Lower lobe of right lung (tissue), 2 donors: ENCODE data around the gene KIF2A. TPM values are rescaled to one million over a fixed set of nuclear protein-coding genes. Genes with fewer than 3 reads are reported as not detected.

Experiments used
- ATAC-seq, 2 donors: fragments of 200-7000 bp; cut with Tn5 transposase; one replicate each; pipeline ENCODE4 v1.9.1; 2020 to 2022; ENCODE audit warnings: mild to moderate bottlenecking in 2 of 2, moderate library complexity in 2 of 2
- DNase-seq: peaks from one replicate; pipeline ENCODE4 v3.0.0-alpha.2; 2020
- H3K27ac ChIP-seq: fragments of 200-600 bp; one replicate; pipeline ENCODE4 v1.8.0; 2022
- H3K27me3 ChIP-seq: fragments of 200-600 bp; one replicate; pipeline ENCODE4 v1.8.0; 2022; ENCODE audit warnings: low read depth
- H3K36me3 ChIP-seq: fragments of 200-600 bp; one replicate; pipeline ENCODE4 v1.8.0; 2022; ENCODE audit warnings: mild to moderate bottlenecking
- H3K4me1 ChIP-seq: fragments of 200-600 bp; one replicate; pipeline ENCODE4 v1.8.0; 2022
- H3K4me3 ChIP-seq: fragments of 200-600 bp; one replicate; pipeline ENCODE4 v1.8.0; 2022; ENCODE audit warnings: mild to moderate bottlenecking
- H3K9me3 ChIP-seq: fragments of 200-600 bp; one replicate; pipeline ENCODE4 v1.8.0; 2022
- intact Hi-C: fragments of 100-400 bp; cut with DNase I; formaldehyde crosslinking; loops from one replicate; pipeline ENCODE4 v1.11.0; 2022
- long read RNA-seq: library from polyadenylated mRNA; unstranded; transcript quantifications from one replicate; pipeline ENCODE4 v2.0.0, GENCODE V29; 2021
- total RNA-seq: library from RNA; stranded (reverse); fragmentation: NEBNext Ultra II Directional; extraction: Animal tissue kit (Norgen Biotek cat#: 25700); gene quantifications from one replicate; pipeline ENCODE4 v1.2.1, GENCODE V29; 2021
- TF ChIP-seq, protein P1 (sequence below): fragments of 200-600 bp; IDR thresholded peaks from one replicate; pipeline ENCODE4 v1.8.0; 2022; ENCODE audit warnings: antibody characterized with exemption, mild to moderate bottlenecking
- donor health status: DM: no; HTN: yes; CAD: no; lungs with severe emphysema.

KIF2A gene
- 23.5 TPM for total RNA-seq
- long read RNA-seq, partial matches to known transcripts: 4 of 21 reads
- long read RNA-seq, other reads (novel, unspliced or antisense): 13 of 21 reads

DNA sequence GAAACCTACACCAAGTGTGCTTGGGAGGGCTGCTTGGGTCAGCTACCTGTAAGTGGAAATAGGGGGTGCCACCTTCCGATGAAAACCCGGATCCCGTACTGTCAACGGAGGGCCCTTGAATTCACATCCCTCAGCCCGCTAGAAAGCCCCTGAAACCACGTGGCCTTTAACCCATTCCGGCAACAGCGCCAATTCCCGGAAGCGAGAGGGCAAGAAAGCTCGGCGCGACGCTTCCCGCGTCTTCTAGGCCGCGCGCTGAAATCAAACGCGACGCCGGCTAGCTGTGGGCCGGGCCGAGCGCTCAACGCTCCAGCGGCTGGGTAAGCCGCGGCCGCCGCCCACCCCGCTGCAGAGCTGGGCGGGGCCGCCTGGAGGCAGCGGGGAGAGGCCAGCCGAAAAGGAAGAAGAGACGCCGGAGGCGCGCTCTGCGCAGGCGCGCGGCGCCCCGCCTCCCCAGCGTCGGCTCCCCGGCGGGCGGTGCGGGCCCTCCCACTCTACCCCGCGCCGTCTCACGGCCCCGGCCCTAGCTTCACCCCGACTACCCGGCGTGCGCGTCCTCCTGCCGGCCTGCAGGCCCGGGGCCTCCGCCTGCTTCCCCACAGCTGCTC is at the start of gene KIF2A:
Gene KIF2A, plus strand, starts transcription at position 492 of the 608 bp plus-strand sequence. CDS start 267 bp downstream, outside the sequence.
- peak; percentile 92 for DNase-seq
- peak; percentile 99 to 100 for ATAC-seq
- peaks cover 15% of the 10 kb centered on the region for H3K4me1 ChIP-seq
- H3K36me3 ChIP-seq: no peaks in the 10 kb centered on the region
- H3K9me3 ChIP-seq: no peaks in the 10 kb centered on the region
- H3K4me3 ChIP-seq: peak within 1 kb of the TSS; percentile 81
- no peaks in the 10 kb centered on the region for H3K27me3 ChIP-seq
- peak within 1 kb of the TSS; percentile 87 for H3K27ac ChIP-seq
- TF ChIP-seq, protein P1, sequence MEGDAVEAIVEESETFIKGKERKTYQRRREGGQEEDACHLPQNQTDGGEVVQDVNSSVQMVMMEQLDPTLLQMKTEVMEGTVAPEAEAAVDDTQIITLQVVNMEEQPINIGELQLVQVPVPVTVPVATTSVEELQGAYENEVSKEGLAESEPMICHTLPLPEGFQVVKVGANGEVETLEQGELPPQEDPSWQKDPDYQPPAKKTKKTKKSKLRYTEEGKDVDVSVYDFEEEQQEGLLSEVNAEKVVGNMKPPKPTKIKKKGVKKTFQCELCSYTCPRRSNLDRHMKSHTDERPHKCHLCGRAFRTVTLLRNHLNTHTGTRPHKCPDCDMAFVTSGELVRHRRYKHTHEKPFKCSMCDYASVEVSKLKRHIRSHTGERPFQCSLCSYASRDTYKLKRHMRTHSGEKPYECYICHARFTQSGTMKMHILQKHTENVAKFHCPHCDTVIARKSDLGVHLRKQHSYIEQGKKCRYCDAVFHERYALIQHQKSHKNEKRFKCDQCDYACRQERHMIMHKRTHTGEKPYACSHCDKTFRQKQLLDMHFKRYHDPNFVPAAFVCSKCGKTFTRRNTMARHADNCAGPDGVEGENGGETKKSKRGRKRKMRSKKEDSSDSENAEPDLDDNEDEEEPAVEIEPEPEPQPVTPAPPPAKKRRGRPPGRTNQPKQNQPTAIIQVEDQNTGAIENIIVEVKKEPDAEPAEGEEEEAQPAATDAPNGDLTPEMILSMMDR: peak; percentile 16
- intact Hi-C loops: no loop called here

- Histone ChIP-seq H3K9me3 (no peaks in the 10 kb centered on the region), H3K27ac (no peak overlapping the region), H3K36me3 (no peaks in the 10 kb centered on the region), H3K4me3 (no peak overlapping the region), H3K27me3 (no peaks in the 10 kb centered on the region), H3K4me1 (no peaks in the 10 kb centered on the region)
- ATAC-seq (no peak), DNase-seq (no peak)
- intact Hi-C loops: no loop called here
- TF ChIP-seq, protein P1: no peak
Observed at GRCh38 chr5:62257020-62257367, 49.0 kb upstream of the KIF2A start.

DNA sequence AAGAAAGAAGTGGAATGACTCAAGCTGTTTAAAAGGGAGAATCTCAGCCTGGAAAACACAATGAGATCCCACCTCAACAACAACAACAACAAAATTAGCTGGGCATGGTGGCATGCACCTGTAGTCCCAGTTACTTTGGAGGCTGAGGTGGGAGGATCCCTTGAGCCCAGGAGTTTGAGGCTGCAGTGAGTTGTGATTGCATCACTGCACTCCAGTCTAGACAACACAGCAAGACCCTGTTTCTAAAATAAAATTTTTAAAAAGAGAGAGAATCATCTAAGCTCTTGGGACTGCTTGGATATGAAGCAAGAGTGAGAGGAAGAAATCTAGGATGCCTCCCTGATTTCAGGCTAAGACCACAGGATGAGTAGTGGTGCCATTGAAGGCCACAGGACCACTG is 47.4 kb upstream of the KIF2A start:
- no peak for ATAC-seq
- Histone ChIP-seq H3K36me3 (no peaks in the 10 kb centered on the region), H3K27ac (no peak overlapping the region), H3K4me3 (no peak overlapping the region), H3K27me3 (no peaks in the 10 kb centered on the region), H3K4me1 (no peaks in the 10 kb centered on the region), H3K9me3 (no peaks in the 10 kb centered on the region)
- intact Hi-C loops: no loop called here
- TF ChIP-seq, protein P1: no peak
- no peak for DNase-seq

- Histone ChIP-seq H3K36me3 (no peaks in the 10 kb centered on the region), H3K9me3 (no peaks in the 10 kb centered on the region), H3K4me1 (no peaks in the 10 kb centered on the region), H3K4me3 (no peak overlapping the region), H3K27me3 (no peaks in the 10 kb centered on the region), H3K27ac (no peak overlapping the region)
- no peak for DNase-seq
- TF ChIP-seq, protein P1: no peak
- ATAC-seq: no peak
- intact Hi-C loops: no loop called here
Observed at GRCh38 chr5:62259699-62260250, 46.2 kb upstream of the KIF2A start.

DNA sequence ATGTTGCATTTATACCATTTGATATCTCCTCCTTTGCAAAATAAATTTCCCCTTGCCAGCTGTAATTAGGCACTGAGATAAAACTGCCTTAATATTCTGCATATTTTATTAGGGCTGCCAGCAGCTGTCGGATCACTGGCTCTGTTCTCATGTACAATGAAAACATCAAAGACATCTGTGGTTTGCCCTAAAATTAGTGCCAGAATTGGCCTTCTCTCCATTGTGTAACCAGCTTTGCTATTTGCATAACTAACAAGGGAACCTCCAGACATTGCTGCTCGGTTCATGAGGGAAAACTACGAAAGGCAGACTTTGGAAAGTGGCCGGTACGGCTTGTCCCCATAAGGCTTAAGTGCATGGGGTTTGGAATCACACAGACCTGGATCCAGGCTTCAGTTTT is 45.5 kb upstream of the KIF2A start:
- ATAC-seq (peak in 1 of 2 donors; percentile 51), DNase-seq (no peak)
- no peaks in the 10 kb centered on the region for H3K27me3 ChIP-seq
- no peak overlapping the region for H3K4me3 ChIP-seq
- TF ChIP-seq, protein P1: no peak
- no peaks in the 10 kb centered on the region for H3K9me3 ChIP-seq
- H3K36me3 ChIP-seq: no peaks in the 10 kb centered on the region
- intact Hi-C loops: no loop called here
- no peak overlapping the region for H3K27ac ChIP-seq
- no peaks in the 10 kb centered on the region for H3K4me1 ChIP-seq
